SK-N-MC (cell line): Measurements from ENCODE around the gene CCDC127.
A peak's percentile ranks its signal among the peaks of the same experiment; 100 is the strongest.

ENCODE experiments used
- DNase-seq: peaks from one replicate; pipeline ENCODE4 v3.0.0-alpha.2; 2011; ENCODE audit warnings: low read depth, low spot score
- H3K27ac ChIP-seq: fragments of 200-600 bp; sonication (generic); 2 replicates; pipeline ENCODE4 v1.5.1; 2016; ENCODE audit warnings: mixed run types
- H3K36me3 ChIP-seq: fragments of 200-600 bp; sonication (generic); 2 replicates; pipeline ENCODE4 v1.6.1; 2017; ENCODE audit warnings: antibody characterized with exemption, low read length, mixed read lengths; ENCODE audit not compliant: insufficient read depth
- H3K4me3 ChIP-seq: fragments of 200-600 bp; sonication (generic); 2 replicates; pipeline ENCODE4 v1.5.1; 2016
- H3K9ac ChIP-seq: fragments of 200-600 bp; sonication (generic); 2 replicates; pipeline ENCODE4 v1.8.0; 2017; ENCODE audit warnings: mixed run types, mixed read lengths; ENCODE audit not compliant: insufficient read length
- H3K9me3 ChIP-seq: fragments of 200-600 bp; sonication (generic); 2 replicates; pipeline ENCODE4 v1.6.1; 2017; ENCODE audit warnings: low read depth, mild to moderate bottlenecking, antibody characterized with exemption, low read length, moderate library complexity, mixed read lengths
- EZH2 ChIP-seq: fragments of 200-600 bp; sonication (generic); IDR thresholded peaks from one replicate; pipeline ENCODE4 v1.6.1; 2017; ENCODE audit warnings: antibody characterized with exemption
- FOXP2 ChIP-seq: optimal IDR thresholded peaks from 2 replicates; pipeline ENCODE3; 2011; ENCODE audit warnings: mild to moderate bottlenecking, moderate library complexity; ENCODE audit not compliant: insufficient read depth; ENCODE audit errors: extremely low read length, control extremely low read depth
- POLR2AphosphoS5 ChIP-seq: IDR thresholded peaks from 2 replicates; pipeline ENCODE4 v1.6.1; 2012; ENCODE audit warnings: mild to moderate bottlenecking, low read depth, low read length, borderline replicate concordance

The CCDC127 gene

DNA sequence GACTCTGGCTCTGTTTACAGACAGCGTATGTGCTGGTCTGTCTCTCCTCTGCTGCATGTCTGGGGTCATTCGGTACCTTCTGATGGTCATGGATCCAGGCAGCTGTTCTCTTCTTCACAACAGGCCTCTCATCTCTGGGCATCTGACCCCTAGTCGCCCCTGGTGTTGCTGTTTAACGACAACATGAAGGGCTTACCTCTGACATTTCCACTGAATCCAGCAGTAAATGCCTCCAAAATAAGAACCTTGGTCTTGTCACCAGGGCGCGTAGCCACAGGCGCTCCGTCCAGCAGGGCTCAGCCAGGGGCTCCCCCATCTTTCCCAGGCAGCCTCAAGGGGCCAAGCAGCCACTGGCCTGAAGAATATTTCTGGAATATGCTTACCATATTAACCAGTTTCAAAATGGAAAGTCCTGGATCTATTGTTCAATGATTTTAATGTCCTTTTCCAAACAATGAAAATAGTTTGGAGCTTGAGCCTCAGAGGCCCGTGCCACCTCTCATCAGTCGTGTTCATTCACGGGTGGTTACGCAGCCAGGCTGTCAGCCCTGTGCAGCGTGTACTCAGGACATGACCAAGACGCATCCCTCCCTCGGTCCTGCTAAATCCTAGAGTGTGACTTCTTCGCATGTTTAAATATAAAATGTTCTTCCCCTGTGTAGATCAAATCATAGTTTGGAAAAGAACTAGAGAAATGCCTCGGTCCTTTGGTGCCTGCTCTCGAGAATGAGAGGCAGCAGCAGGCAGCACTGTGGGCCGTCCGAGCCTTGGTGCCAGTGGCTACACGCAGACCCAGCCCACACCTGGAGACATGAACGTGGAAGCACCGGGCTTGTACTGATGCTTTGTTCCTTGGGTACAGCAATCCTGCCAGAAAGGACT, 56.8 kb downstream of the CCDC127 start:
- H3K27ac ChIP-seq = no peak overlapping the region
- TF ChIP-seq FOXP2 = no peak
- TF ChIP-seq POLR2AphosphoS5 = no peak
- TF ChIP-seq EZH2 = no peak
- no peaks in the 10 kb centered on the region for H3K36me3 ChIP-seq
- H3K4me3 ChIP-seq = no peak overlapping the region
- H3K9me3 ChIP-seq = no peaks in the 10 kb centered on the region
- H3K9ac ChIP-seq = no peak overlapping the region
- DNase-seq = no peak

GRCh38 chr5:160173-160510, 57.8 kb downstream of the CCDC127 start:
- Histone ChIP-seq H3K36me3 (no peaks in the 10 kb centered on the region), H3K9me3 (no peaks in the 10 kb centered on the region), H3K9ac (no peak overlapping the region), H3K27ac (no peak overlapping the region), H3K4me3 (no peak overlapping the region)
- DNase-seq = no peak
- TF ChIP-seq FOXP2 (no peak), EZH2 (no peak), POLR2AphosphoS5 (no peak)

DNA sequence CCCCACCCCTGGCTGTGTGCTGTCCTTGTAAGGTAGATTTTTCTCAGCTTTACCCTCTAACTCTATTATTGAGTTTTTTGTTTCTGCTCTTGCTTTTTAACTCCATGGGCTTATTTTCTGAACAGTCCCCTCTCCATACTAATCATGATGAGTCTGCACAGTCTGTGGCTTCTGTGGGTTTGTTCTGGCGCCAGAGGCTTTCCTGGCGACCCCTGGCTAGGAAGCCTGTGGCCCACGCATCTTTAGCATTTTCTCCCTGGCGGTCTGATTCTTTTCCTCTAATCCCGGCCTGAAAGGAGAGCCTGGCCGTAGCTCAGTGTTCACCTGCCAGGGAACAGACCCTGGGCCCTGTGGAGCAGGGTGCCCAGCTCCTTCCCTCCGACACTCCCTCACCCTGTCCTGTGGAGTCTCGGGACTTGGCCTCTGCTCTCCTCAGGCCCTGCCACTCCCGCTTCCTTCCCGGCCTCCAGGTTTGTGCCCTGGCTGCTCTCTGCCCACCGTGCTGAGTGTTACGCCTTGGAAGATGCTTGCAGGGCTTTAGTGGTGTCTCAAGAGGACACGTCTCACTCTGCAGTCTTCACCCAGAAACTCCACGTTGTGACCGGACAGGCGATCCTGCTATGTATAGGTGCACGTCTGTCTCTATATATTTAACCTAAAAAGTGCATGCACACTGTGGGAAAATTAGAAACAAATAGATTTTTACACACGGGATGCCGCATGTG, 58.3 kb downstream of the CCDC127 start:
- no peak for TF ChIP-seq FOXP2
- no peak for TF ChIP-seq EZH2
- no peak for TF ChIP-seq POLR2AphosphoS5
- H3K9me3 ChIP-seq = no peaks in the 10 kb centered on the region
- no peaks in the 10 kb centered on the region for H3K36me3 ChIP-seq
- H3K27ac ChIP-seq = no peak overlapping the region
- no peak overlapping the region for H3K9ac ChIP-seq
- DNase-seq = peak; percentile 24
- no peak overlapping the region for H3K4me3 ChIP-seq

GRCh38 chr5:158807-159447, 59.0 kb downstream of the CCDC127 start:
- H3K4me3 ChIP-seq = no peak overlapping the region
- TF ChIP-seq EZH2 (no peak), POLR2AphosphoS5 (no peak), FOXP2 (no peak)
- no peak overlapping the region for H3K9ac ChIP-seq
- no peaks in the 10 kb centered on the region for H3K36me3 ChIP-seq
- no peak for DNase-seq
- no peak overlapping the region for H3K27ac ChIP-seq
- no peaks in the 10 kb centered on the region for H3K9me3 ChIP-seq

GRCh38 chr5:157801-158200, 60.2 kb downstream of the CCDC127 start:
- H3K36me3 ChIP-seq = no peaks in the 10 kb centered on the region

DNA sequence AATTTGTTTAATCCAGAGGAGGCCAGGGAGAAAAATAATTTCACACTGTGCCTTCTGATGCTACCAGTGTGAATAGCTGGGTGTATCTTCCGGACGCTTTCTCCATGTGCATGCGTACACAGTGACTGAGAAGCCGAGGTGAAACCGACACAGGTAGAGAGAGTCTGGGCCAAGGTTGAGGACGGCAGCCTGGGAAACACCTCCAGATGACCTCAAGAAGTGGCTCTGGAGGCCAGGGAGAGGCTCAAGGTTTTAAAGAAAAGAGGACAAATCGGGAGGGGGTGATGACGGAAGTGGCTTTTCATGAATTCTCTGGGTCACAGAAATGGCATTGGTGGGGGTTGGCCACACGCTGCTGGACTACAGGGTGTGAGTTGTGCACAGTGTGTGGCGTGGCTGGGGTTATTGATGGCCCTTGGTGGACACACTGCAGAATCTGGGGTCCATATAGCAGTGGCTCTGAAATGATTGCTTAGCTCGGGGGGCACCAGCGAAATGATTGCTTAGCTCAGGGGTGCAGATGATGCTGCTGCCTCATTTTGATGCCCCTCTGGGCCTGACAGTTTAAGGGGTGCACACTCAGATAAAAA, 60.7 kb downstream of the CCDC127 start:
- TF ChIP-seq FOXP2 = no peak
- H3K9ac ChIP-seq = no peak overlapping the region
- H3K4me3 ChIP-seq = no peak overlapping the region
- H3K9me3 ChIP-seq = no peaks in the 10 kb centered on the region
- H3K36me3 ChIP-seq = no peaks in the 10 kb centered on the region
- no peak overlapping the region for H3K27ac ChIP-seq
- DNase-seq = no peak

More at GRCh38 chr5:157801-158200, 60.2 kb downstream of the CCDC127 start:
- Histone ChIP-seq H3K4me3 (no peak overlapping the region), H3K27ac (no peak overlapping the region), H3K9ac (no peak overlapping the region), H3K9me3 (no peaks in the 10 kb centered on the region)
- no peak for TF ChIP-seq FOXP2
- TF ChIP-seq EZH2 = no peak
- TF ChIP-seq POLR2AphosphoS5 = no peak
- DNase-seq = no peak

GRCh38 chr5:156411-157072, 61.4 kb downstream of the CCDC127 start:
- no peak overlapping the region for H3K4me3 ChIP-seq
- no peak overlapping the region for H3K27ac ChIP-seq
- no peaks in the 10 kb centered on the region for H3K9me3 ChIP-seq
- no peak for DNase-seq
- H3K36me3 ChIP-seq = no peaks in the 10 kb centered on the region
- TF ChIP-seq POLR2AphosphoS5 (no peak), FOXP2 (no peak), EZH2 (no peak)
- no peak overlapping the region for H3K9ac ChIP-seq
